ENCODE measurements around the gene PKD2.

- no peak for TF ChIP-seq CTCF (IDR thresholded peaks at IDR 0.05)
- TF ChIP-seq POLR2AphosphoS5 (IDR thresholded peaks at IDR 0.05): no peak
- no peak for TF ChIP-seq POLR2A (IDR thresholded peaks at IDR 0.05)
These were observed 23.4 kb upstream of the PKD2 start for GRCh38 chr4:87983996-87984395.
